GM19035 (cell line): ENCODE results near the gene CYP27C1.
"Not testable (repeated sequence)": the region's sequence is repeated elsewhere in the genome, so short reads cannot be mapped to it uniquely, and the experiment has no call there.

ENCODE experiments used
- ATAC-seq: cut with Tn5 transposase; IDR thresholded peaks from one replicate; pipeline ENCODE4 v1.9.1; 2021; ENCODE audit not compliant: unreplicated experiment

CYP27C1 gene

DNA sequence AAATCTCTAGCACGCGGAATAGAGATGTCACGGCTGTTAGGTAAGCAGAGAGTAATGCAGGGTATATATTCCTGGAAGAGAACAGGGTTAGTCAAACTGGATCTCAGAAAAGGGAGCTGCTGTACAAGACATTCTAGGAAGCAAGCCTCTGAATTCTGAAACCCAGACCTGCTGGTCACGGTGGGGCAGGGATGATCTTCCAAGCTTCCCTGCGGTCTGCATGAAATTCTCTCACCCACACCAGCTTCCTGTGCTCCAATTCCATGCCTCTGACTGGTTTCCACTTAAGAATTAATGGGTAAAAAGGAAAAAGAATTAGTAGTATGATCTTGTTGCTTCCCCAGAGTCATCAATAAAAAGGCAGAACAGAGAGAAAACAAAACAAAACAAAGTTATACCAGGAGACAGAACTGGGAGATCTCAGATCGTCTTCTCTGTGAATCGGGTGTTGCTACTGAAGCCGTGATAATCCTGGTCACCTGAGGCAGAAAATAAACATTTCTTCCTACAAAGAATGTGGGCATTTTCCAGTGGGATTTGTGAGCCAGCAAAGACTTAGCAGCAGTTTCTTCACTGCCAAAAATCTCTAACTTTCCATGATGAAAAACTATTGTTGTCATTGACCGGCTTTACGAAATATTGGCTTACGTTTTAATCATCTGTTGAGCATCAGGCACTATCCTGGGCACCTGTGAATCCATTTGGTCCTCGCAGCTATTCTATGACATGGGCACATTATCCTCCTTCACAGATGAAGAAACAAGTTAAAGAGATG is 5.3 kb upstream of the CYP27C1 start:
- no peak for ATAC-seq

DNA sequence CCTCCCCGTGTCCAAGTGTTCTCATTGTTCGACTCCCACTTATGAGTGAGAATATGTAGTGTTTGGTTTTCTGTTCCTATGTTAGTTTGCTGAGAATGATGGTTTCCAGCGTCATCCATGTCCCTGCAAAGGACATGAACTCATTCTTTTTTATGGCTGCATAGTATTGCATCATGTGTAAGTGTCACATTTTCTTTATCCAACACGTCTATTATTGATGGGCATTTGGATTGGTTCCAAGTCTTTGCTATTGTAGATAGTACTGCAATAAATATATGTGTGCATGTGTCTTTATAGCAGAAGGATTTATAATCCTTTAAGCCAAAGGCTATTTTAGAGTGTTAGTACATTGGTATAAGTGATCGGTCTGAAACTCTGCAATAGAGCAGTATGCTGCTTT is 4.0 kb upstream of the CYP27C1 start:
- not testable (repeated sequence) for ATAC-seq

DNA sequence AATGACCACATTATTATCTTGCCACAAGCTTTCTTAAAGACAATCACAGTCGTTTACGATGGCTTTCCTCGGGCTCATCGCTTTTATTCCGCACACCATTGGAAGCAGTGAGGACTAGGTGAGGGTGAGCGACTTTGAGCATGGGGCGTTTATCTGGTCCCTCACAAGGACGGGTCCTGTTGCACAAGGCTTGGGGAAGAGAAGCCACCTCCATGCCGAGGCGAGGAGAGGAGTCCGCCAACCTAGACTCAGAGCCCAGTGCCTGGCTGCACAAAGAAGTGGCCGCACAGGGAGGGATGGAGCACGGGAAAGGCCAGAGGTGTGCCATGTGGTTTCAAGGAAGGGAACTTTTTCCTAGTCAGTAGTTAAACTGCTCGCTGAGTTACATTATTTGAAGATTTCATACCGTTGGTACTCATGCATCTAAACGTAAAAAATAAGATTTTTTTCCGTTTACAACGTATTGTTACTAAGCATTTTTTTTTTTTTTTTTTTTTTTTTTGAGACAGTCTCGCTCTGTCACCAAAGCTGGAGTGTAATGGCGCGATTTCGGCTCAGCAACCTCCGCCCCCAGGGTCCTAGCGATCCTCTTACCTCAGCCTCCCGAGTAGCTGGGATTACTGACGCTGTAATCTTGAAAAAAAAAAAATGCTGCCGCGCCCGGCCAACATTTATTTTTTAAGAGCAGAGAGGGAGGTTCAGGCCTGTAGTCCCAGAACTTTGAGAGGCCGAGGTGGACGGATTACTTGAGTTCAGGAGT is 849 bp upstream of the CYP27C1 start:
- no peak for ATAC-seq

- no peak for ATAC-seq
Observed at GRCh38 chr2:127219171-127220070, 678 bp downstream of the CYP27C1 start.

GRCh38 chr2:127218812-127219170 is 1.3 kb downstream of the CYP27C1 start:
- no peak for ATAC-seq

- ATAC-seq, result no peak
Observed at GRCh38 chr2:127217470-127218325, 2.4 kb downstream of the CYP27C1 start.

DNA sequence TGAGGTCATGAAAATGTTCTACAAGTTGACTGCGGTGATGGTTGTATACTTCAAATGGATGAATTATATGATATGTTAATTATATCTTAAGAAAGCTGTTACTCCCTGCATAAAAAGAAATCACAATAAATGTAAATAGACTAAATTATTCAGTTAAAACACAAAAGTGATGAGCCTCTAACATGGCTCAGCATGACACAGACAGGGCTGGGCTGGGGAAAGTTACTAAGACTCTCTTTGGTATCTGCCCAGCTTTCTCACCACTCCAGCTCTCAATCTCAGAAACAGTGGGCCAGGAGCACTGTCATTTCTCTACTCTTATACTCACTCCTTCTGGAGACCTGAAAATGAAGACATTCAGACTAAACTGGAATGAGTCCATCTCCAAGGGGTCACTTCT is 3.5 kb downstream of the CYP27C1 start:
- no peak for ATAC-seq

- ATAC-seq, result no peak
Observed at GRCh38 chr2:127216095-127216494, 4.0 kb downstream of the CYP27C1 start.

- ATAC-seq, result not testable (repeated sequence)
Observed at GRCh38 chr2:127214201-127214600, 5.9 kb downstream of the CYP27C1 start.

- no peak for ATAC-seq
Observed at GRCh38 chr2:127208313-127208712, 11.8 kb downstream of the CYP27C1 start.

- ATAC-seq, result no peak
Observed at GRCh38 chr2:127205218-127206125, 14.6 kb downstream of the CYP27C1 start.

DNA sequence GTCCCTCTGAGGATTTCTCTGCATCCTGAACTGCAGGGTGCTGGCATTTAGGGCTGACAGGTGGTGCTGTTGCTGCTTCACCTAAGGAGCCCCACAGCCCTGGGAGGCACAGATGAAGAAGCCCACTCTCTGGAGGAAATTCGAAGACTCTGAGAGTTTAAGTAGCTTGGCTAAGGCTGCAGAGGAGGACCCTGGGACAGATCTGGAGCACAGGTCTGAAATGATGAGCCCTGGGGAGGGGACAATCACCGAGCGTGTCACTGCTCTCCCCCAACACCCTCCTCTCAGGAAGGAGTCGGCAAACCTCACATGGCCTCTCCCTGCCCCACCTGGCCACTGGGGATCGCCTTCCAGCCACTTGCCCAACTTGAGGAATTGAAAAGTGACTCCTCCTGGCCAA is 18.6 kb downstream of the CYP27C1 start:
- ATAC-seq, result no peak

DNA sequence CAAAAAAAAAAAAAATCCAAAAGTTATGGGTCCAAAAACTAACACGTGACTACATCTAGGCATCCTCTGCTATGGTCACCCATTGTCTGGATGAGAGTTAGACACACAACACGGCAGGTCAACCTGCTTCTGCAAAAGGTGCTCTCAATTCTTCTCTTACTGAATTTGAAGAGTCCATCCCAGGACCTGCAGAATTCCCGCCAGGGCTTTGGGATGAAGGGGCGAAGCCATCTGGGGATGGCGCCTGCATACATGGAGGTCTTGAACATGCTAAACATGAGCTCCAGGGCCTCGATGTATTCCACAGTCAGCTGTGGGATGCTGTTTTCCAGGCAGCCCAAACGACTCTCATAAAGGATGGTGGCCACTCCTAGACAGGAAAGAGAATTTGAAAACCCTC is 19.1 kb downstream of the CYP27C1 start:
- ATAC-seq, result no peak

GRCh38 chr2:127199223-127199622 is 20.9 kb downstream of the CYP27C1 start:
- no peak for ATAC-seq

DNA sequence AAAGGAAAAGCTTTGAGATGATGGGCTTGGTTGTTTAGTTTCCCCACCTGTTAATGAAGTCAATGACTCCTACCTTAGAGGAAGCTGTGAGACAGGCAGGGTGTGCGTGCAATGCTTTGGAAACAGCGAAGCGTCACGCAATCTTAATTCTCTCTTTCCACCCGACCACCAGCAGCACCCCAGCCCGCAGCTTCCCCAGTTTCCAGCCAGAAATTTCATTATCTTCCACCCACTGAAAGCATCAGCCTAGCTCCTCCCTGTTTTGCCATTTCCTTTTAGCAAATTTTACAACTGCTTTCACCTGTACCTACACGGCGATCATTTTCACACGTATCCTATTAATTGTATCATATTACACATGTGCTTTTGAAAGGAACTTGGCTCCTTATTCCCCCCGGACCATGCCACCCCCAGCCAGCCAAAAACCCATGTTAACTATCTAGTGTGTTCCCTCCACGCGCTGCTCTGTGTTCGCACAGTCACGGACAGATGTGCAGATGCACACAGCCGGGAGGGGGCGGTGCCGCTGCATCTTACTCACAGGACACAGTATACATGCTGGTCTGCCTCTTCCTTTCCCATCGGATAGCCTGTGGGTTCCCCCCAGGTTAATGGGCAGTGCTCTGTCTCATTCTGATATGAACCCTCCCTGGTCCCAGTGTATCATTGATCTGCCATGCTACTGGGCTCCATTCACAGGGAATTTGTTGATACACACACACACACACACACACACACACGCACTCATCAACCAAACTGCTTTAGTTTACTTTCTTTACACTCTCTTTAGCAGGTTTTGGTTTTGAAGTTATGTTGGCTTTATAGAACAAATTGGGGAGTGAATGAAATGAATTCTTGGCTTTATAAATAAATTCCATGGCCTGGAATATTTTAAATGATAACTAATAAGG is 22.4 kb downstream of the CYP27C1 start:
- no peak for ATAC-seq

DNA sequence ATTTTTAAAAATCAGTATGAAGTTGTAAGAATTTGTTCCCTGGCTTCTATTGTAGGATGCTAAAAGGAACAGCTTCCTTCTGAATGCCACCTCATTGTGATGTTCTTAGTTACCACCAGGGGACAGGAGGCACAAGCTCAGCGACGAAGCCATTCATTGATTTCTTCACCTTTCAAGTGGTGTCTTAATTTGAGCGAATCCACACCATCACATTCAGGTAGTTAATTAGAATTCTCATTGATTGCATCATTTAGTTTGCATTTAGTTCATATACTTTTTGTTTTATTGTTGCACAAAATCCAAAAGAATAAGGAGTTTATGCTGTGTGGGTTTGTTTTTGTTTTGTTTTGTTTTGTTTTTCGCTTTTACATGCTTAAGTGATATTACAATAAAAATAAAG is 23.1 kb downstream of the CYP27C1 start:
- no peak for ATAC-seq

- ATAC-seq, result no peak
Observed at GRCh38 chr2:127196549-127196948, 23.6 kb downstream of the CYP27C1 start.
